ENCODE data around the gene PROSER1.

PROSER1 gene

DNA sequence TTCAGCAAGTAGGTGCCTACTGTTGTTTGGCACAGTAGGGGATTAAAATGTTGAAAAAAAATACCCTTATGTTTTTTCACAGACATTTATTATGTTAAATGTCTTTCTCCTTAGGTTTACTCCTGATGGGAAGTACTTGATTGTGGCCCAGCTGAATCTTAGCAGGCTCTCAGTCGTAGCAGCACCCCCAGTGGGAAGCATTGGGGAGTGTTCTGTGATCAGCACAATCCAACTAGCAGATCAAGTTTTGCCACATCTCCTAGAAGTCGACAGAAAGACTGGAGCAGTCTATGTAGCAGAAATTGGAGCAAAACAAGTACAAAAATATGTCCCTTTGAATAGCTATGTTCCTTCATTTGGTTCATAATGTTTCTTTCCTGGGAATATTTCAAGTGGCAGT is 9.7 kb upstream of the PROSER1 start:
- Histone ChIP-seq H3K36me3 (replicated peaks in 1 of 2; ENCODE audit: control insufficient read depth in 2 of 2, insufficient read depth in 2 of 2, low read length in 2 of 2) (peaks cover 3 to 66% of the 10 kb centered on the region in 2 donors), H3K27ac (replicated peaks; ENCODE audit: low read length) (no peak overlapping the region)
- DNase-seq (ENCODE audit: low spot score), result no peak

DNA sequence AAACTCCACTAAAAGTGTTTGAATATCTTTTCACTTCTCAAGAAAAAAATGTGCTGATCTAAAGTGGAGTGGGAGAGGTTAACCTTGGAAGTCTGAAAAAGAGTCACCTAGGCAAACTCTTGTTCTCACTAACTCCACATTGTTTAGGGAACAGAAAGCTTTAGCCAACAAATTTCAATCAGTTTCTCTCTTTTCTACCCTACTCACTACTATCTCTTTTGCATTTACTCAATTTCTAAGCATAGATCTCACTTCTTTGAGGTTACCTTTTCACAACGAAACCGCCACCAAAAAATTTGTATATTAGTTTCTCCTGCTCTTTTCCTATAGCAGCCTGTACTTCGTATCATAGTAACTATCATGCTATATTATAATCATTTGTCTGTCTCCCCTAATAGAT is 6.6 kb upstream of the PROSER1 start:
- no peak overlapping the region for H2AK5ac ChIP-seq (ENCODE audit: low read depth, low read length)
- H3K79me1 ChIP-seq (ENCODE audit: low read depth, low read length), result no peaks in the 10 kb centered on the region
- no peak overlapping the region for H2BK120ac ChIP-seq (ENCODE audit: low read depth, low read length)

More for the DNA sequence above, 9.7 kb upstream of the PROSER1 start:
- Histone ChIP-seq H3K9me3 (replicated peaks in 1 of 2; ENCODE audit: control insufficient read depth in 2 of 2, insufficient read depth in 1 of 2, low read depth in 1 of 2, low read length in 2 of 2) (no peaks in the 10 kb centered on the region), H2BK15ac (ENCODE audit: low read length) (no peak overlapping the region), H4K8ac (ENCODE audit: low read depth, low read length) (no peak overlapping the region), H2BK5ac (ENCODE audit: low read length) (no peak overlapping the region), H3K4me3 (ENCODE audit: low read length in 2 of 2) (no peak overlapping the region), H3K14ac (ENCODE audit: low read length) (no peak overlapping the region), H3K9ac (ENCODE audit: low read depth, low read length, poor library complexity) (no peak overlapping the region), H3K4me1 (ENCODE audit: control insufficient read depth in 2 of 2, insufficient read depth in 1 of 2, low read depth in 1 of 2, low read length in 2 of 2) (no peaks in the 10 kb centered on the region), H2BK120ac (ENCODE audit: low read depth, low read length) (no peak overlapping the region), H2AFZ (ENCODE audit: low read length) (no peak overlapping the region), H3K23ac (ENCODE audit: low read depth, low read length, poor library complexity) (no peak overlapping the region), H2AK5ac (ENCODE audit: low read depth, low read length) (no peak overlapping the region), H3K18ac (ENCODE audit: low read length) (no peak overlapping the region), H3K4me2 (ENCODE audit: insufficient read depth, low read length, poor library complexity, severe bottlenecking) (no peak overlapping the region), H3K27me3 (ENCODE audit: control insufficient read depth in 3 of 3, insufficient read depth in 3 of 3, low read depth in 1 of 3, low read length in 3 of 3) (no peaks in the 10 kb centered on the region), H2BK12ac (ENCODE audit: low read length) (no peak overlapping the region), H3K4ac (ENCODE audit: low read length) (no peak overlapping the region), H4K91ac (ENCODE audit: low read depth, low read length, poor library complexity) (no peak overlapping the region), H3K79me1 (ENCODE audit: low read depth, low read length) (no peaks in the 10 kb centered on the region)
- no CpG with 5 or more reads among the region's 2 CpGs for WGBS, 2 donors (ENCODE audit: extremely low coverage in 2 of 2, insufficient read length in 2 of 2, insufficient replicate concordance in 1 of 2)

DNA sequence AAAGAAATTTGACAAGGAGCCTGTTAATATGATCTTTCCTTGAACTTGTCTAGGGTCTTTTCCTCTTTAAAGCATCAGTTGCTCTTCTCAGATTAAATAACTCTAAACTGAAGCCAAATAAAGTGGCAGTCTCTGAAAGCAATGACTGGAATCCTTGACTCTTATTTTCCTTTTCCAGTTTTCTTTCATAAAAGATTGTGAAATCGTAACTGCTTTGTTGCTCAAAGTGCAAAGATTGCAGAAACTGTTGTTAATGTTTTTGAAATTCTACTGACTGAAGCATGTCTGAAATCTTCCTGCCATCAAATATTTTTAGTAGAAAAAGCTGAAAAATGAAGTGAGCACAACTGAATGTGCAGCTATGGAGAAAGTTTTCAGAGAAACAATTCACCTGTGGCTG is 2.3 kb upstream of the PROSER1 start:
- Histone ChIP-seq H3K4me1 (ENCODE audit: control insufficient read depth in 2 of 2, insufficient read depth in 1 of 2, low read depth in 1 of 2, low read length in 2 of 2) (peaks cover 1 to 5% of the 10 kb centered on the region in 2 donors), H3K4me3 (ENCODE audit: low read length in 2 of 2) (no peak overlapping the region), H2BK15ac (ENCODE audit: low read length) (no peak overlapping the region), H4K91ac (ENCODE audit: low read depth, low read length, poor library complexity) (no peak overlapping the region), H3K23ac (ENCODE audit: low read depth, low read length, poor library complexity) (no peak overlapping the region), H3K14ac (ENCODE audit: low read length) (no peak overlapping the region), H3K18ac (ENCODE audit: low read length) (no peak overlapping the region), H2BK5ac (ENCODE audit: low read length) (no peak overlapping the region), H4K8ac (ENCODE audit: low read depth, low read length) (no peak overlapping the region), H3K27ac (replicated peaks; ENCODE audit: low read length) (no peak overlapping the region), H3K9ac (ENCODE audit: low read depth, low read length, poor library complexity) (no peak overlapping the region), H2AK5ac (ENCODE audit: low read depth, low read length) (no peak overlapping the region), H3K9me3 (replicated peaks in 1 of 2; ENCODE audit: control insufficient read depth in 2 of 2, insufficient read depth in 1 of 2, low read depth in 1 of 2, low read length in 2 of 2) (no peaks in the 10 kb centered on the region), H3K79me1 (ENCODE audit: low read depth, low read length) (peaks cover 4% of the 10 kb centered on the region), H3K4ac (ENCODE audit: low read length) (no peak overlapping the region), H2AFZ (ENCODE audit: low read length) (no peak overlapping the region), H2BK120ac (ENCODE audit: low read depth, low read length) (no peak overlapping the region), H3K36me3 (replicated peaks in 1 of 2; ENCODE audit: control insufficient read depth in 2 of 2, insufficient read depth in 2 of 2, low read length in 2 of 2) (peaks cover 3 to 52% of the 10 kb centered on the region in 2 donors), H3K27me3 (ENCODE audit: control insufficient read depth in 3 of 3, insufficient read depth in 3 of 3, low read depth in 1 of 3, low read length in 3 of 3) (no peaks in the 10 kb centered on the region), H2BK12ac (ENCODE audit: low read length) (no peak overlapping the region), H3K4me2 (ENCODE audit: insufficient read depth, low read length, poor library complexity, severe bottlenecking) (no peak overlapping the region)
- DNase-seq (ENCODE audit: low spot score), result no peak
- no CpG with 5 or more reads among the region's 1 CpG for WGBS, 2 donors (ENCODE audit: extremely low coverage in 2 of 2, insufficient read length in 2 of 2, insufficient replicate concordance in 1 of 2)

More for the DNA sequence above, 6.6 kb upstream of the PROSER1 start:
- Histone ChIP-seq H3K14ac (ENCODE audit: low read length) (no peak overlapping the region), H3K9me3 (replicated peaks in 1 of 2; ENCODE audit: control insufficient read depth in 2 of 2, insufficient read depth in 1 of 2, low read depth in 1 of 2, low read length in 2 of 2) (no peaks in the 10 kb centered on the region), H3K27me3 (ENCODE audit: control insufficient read depth in 3 of 3, insufficient read depth in 3 of 3, low read depth in 1 of 3, low read length in 3 of 3) (no peaks in the 10 kb centered on the region), H3K4me1 (ENCODE audit: control insufficient read depth in 2 of 2, insufficient read depth in 1 of 2, low read depth in 1 of 2, low read length in 2 of 2) (peaks cover 0 to 2% of the 10 kb centered on the region in 2 donors), H2AFZ (ENCODE audit: low read length) (no peak overlapping the region), H3K4me3 (ENCODE audit: low read length in 2 of 2) (no peak overlapping the region), H3K36me3 (replicated peaks in 1 of 2; ENCODE audit: control insufficient read depth in 2 of 2, insufficient read depth in 2 of 2, low read length in 2 of 2) (peaks cover 3 to 79% of the 10 kb centered on the region in 2 donors), H3K9ac (ENCODE audit: low read depth, low read length, poor library complexity) (no peak overlapping the region), H4K8ac (ENCODE audit: low read depth, low read length) (no peak overlapping the region), H3K4ac (ENCODE audit: low read length) (no peak overlapping the region), H3K4me2 (ENCODE audit: insufficient read depth, low read length, poor library complexity, severe bottlenecking) (no peak overlapping the region), H3K18ac (ENCODE audit: low read length) (no peak overlapping the region), H2BK15ac (ENCODE audit: low read length) (no peak overlapping the region), H2BK5ac (ENCODE audit: low read length) (no peak overlapping the region), H4K91ac (ENCODE audit: low read depth, low read length, poor library complexity) (no peak overlapping the region), H3K23ac (ENCODE audit: low read depth, low read length, poor library complexity) (no peak overlapping the region), H3K27ac (replicated peaks; ENCODE audit: low read length) (no peak overlapping the region), H2BK12ac (ENCODE audit: low read length) (no peak overlapping the region)
- DNase-seq (ENCODE audit: low spot score), result no peak
- WGBS, 2 donors (ENCODE audit: extremely low coverage in 2 of 2, insufficient read length in 2 of 2, insufficient replicate concordance in 1 of 2), result no CpG with 5 or more reads among the region's 3 CpGs

DNA sequence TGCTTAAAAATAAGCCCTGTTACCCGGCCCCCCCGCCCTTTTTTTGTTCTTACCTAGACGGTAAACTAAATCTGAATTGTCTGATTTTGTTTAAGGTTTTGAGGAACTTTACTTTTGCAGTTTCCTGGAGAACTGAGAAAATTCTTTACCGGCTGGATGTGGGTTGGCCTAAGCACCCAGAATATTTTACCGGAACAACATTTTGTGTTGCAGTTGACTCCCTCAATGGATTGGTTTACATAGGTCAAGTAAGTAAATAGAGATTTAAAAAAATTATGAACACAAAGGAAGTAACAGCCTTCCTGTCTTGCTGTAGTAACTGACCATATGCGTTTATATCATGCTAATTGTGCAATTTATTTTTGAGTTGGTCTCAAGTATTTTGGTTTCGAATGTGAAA is 1.2 kb upstream of the PROSER1 start:
- H3K14ac ChIP-seq (ENCODE audit: low read length), result no peak overlapping the region
- H2BK12ac ChIP-seq (ENCODE audit: low read length), result no peak overlapping the region
- no peak for DNase-seq (ENCODE audit: low spot score)

More for the DNA sequence above, 1.2 kb upstream of the PROSER1 start:
- peak overlapping the region in 1 of 2 donors; percentile 95 for H3K4me3 ChIP-seq (ENCODE audit: low read length in 2 of 2)
- no peak overlapping the region for H3K27ac ChIP-seq (replicated peaks; ENCODE audit: low read length)
- H2BK5ac ChIP-seq (ENCODE audit: low read length), result no peak overlapping the region
- H3K27me3 ChIP-seq (ENCODE audit: control insufficient read depth in 3 of 3, insufficient read depth in 3 of 3, low read depth in 1 of 3, low read length in 3 of 3), result no peaks in the 10 kb centered on the region
- no peak overlapping the region for H3K23ac ChIP-seq (ENCODE audit: low read depth, low read length, poor library complexity)
- peaks cover 4% of the 10 kb centered on the region for H3K79me1 ChIP-seq (ENCODE audit: low read depth, low read length)
- no peak overlapping the region for H3K4me2 ChIP-seq (ENCODE audit: insufficient read depth, low read length, poor library complexity, severe bottlenecking)
- H3K4me1 ChIP-seq (ENCODE audit: control insufficient read depth in 2 of 2, insufficient read depth in 1 of 2, low read depth in 1 of 2, low read length in 2 of 2), result peaks cover 4 to 8% of the 10 kb centered on the region in 2 donors
- H3K4ac ChIP-seq (ENCODE audit: low read length), result no peak overlapping the region
- 100% methylated on average over 1 of the region's 7 CpGs; no CpG with 5 or more reads in 1 of the 2 donors for whole genome bisulfite sequencing, 2 donors (ENCODE audit: extremely low coverage in 2 of 2, insufficient read length in 2 of 2, insufficient replicate concordance in 1 of 2)
- H3K36me3 ChIP-seq (replicated peaks in 1 of 2; ENCODE audit: control insufficient read depth in 2 of 2, insufficient read depth in 2 of 2, low read length in 2 of 2), result peaks cover 3 to 42% of the 10 kb centered on the region in 2 donors
- H3K18ac ChIP-seq (ENCODE audit: low read length), result no peak overlapping the region
- no peaks in the 10 kb centered on the region for H3K9me3 ChIP-seq (replicated peaks in 1 of 2; ENCODE audit: control insufficient read depth in 2 of 2, insufficient read depth in 1 of 2, low read depth in 1 of 2, low read length in 2 of 2)
- no peak overlapping the region for H2BK15ac ChIP-seq (ENCODE audit: low read length)
- no peak overlapping the region for H4K8ac ChIP-seq (ENCODE audit: low read depth, low read length)
- H2AK5ac ChIP-seq (ENCODE audit: low read depth, low read length), result no peak overlapping the region
- H4K91ac ChIP-seq (ENCODE audit: low read depth, low read length, poor library complexity), result no peak overlapping the region
- H2BK120ac ChIP-seq (ENCODE audit: low read depth, low read length), result no peak overlapping the region
- H2AFZ ChIP-seq (ENCODE audit: low read length), result peak overlapping the region; percentile 95
- H3K9ac ChIP-seq (ENCODE audit: low read depth, low read length, poor library complexity), result no peak overlapping the region

Measured in neuronal stem cell (in vitro differentiated cells).